ENCODE data around the gene CHD5.

CHD5 gene

GRCh38 chr1:6090996-6091822 is 88.9 kb downstream of the CHD5 start:
- TF ChIP-seq CTCF (IDR thresholded peaks at IDR 0.05; ENCODE audit: low read depth, low read length, missing control alignments): no peak
- no peak for DNase-seq (ENCODE audit: extremely low read depth, low read depth)
- no peak overlapping the region for H3K4me3 ChIP-seq (replicated peaks; ENCODE audit: low read depth, low read length)

GRCh38 chr1:6090288-6090687 is 89.8 kb downstream of the CHD5 start:
- DNase-seq (ENCODE audit: extremely low read depth, low read depth): no peak
- H3K4me3 ChIP-seq (replicated peaks; ENCODE audit: low read depth, low read length): no peak overlapping the region
- no peak for TF ChIP-seq CTCF (IDR thresholded peaks at IDR 0.05; ENCODE audit: low read depth, low read length, missing control alignments)

GRCh38 chr1:6088956-6089355 is 91.2 kb downstream of the CHD5 start:
- no peak overlapping the region for H3K4me3 ChIP-seq (replicated peaks; ENCODE audit: low read depth, low read length)
- no peak for DNase-seq (ENCODE audit: extremely low read depth, low read depth)
- TF ChIP-seq CTCF (IDR thresholded peaks at IDR 0.05; ENCODE audit: low read depth, low read length, missing control alignments): no peak

- H3K4me3 ChIP-seq (replicated peaks; ENCODE audit: low read depth, low read length): no peak overlapping the region
- DNase-seq (ENCODE audit: extremely low read depth, low read depth): no peak
- TF ChIP-seq CTCF (IDR thresholded peaks at IDR 0.05; ENCODE audit: low read depth, low read length, missing control alignments): no peak
Observed at GRCh38 chr1:6087958-6088357, 92.2 kb downstream of the CHD5 start.

- TF ChIP-seq CTCF (IDR thresholded peaks at IDR 0.05; ENCODE audit: low read depth, low read length, missing control alignments): no peak
- DNase-seq (ENCODE audit: extremely low read depth, low read depth): no peak
- no peak overlapping the region for H3K4me3 ChIP-seq (replicated peaks; ENCODE audit: low read depth, low read length)
Observed at GRCh38 chr1:6087377-6087772, 92.7 kb downstream of the CHD5 start.

- TF ChIP-seq CTCF (IDR thresholded peaks at IDR 0.05; ENCODE audit: low read depth, low read length, missing control alignments): no peak
- no peak for DNase-seq (ENCODE audit: extremely low read depth, low read depth)
- H3K4me3 ChIP-seq (replicated peaks; ENCODE audit: low read depth, low read length): no peak overlapping the region
Observed at GRCh38 chr1:6086762-6087376, 93.3 kb downstream of the CHD5 start.
